ENCODE measurements around the gene PRORP. TPM values are rescaled to one million over a fixed set of nuclear protein-coding genes. Genes with fewer than 3 reads are reported as not detected.

PRORP gene
- total RNA-seq, 1 experiment from 2014 or later, result 30.5 TPM

DNA sequence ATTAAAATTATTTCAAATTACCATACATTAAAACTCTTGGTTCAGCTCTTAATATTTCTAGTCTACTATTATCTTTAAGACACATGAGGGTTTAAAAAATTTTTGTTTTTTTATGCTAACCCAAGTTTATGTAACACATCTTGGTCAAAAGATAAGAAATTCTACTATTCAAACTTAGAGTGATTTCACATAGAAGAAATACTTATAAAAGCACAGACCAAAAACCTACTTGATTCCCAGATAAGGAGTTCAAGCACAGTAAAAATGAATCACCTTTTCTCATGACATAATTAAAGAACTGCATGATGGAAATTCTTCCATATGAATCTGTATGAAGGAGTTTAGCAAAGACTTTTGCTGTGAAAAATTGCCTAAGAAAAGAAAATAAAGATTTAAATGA is 14.5 kb upstream of the PRORP start:
- no TSS peak for BruUV-seq (replicated peaks)
- Mint-ChIP-seq H3K27me3 (ENCODE audit: insufficient read depth, unreplicated experiment) (no peaks in the 10 kb centered on the region), H3K4me3 (ENCODE audit: unreplicated experiment) (no peak overlapping the region), H3K36me3 (ENCODE audit: insufficient read depth, unreplicated experiment) (peaks cover 64% of the 10 kb centered on the region), H3K9me3 (ENCODE audit: unreplicated experiment) (no peaks in the 10 kb centered on the region), H3K4me1 (ENCODE audit: insufficient read depth, unreplicated experiment) (no peaks in the 10 kb centered on the region), H3K27ac (ENCODE audit: low read depth, unreplicated experiment) (no peak overlapping the region)
- ChIA-PET POLR2A (interaction anchor here (1.2 to 1.3 kb wide), 2 partner anchors 62 to 125 kb away, joined by 3 to 5 read pairs; partner anchors contain the start of genes FAM177A1 and SRP54), CTCF (interaction anchor here (0.7 to 1.4 kb wide), 3 partner anchors 11 to 306 kb away, joined by 3 to 4 read pairs (median 3); no protein-coding TSS in a partner anchor)
- TF ChIP-seq, protein P1, sequence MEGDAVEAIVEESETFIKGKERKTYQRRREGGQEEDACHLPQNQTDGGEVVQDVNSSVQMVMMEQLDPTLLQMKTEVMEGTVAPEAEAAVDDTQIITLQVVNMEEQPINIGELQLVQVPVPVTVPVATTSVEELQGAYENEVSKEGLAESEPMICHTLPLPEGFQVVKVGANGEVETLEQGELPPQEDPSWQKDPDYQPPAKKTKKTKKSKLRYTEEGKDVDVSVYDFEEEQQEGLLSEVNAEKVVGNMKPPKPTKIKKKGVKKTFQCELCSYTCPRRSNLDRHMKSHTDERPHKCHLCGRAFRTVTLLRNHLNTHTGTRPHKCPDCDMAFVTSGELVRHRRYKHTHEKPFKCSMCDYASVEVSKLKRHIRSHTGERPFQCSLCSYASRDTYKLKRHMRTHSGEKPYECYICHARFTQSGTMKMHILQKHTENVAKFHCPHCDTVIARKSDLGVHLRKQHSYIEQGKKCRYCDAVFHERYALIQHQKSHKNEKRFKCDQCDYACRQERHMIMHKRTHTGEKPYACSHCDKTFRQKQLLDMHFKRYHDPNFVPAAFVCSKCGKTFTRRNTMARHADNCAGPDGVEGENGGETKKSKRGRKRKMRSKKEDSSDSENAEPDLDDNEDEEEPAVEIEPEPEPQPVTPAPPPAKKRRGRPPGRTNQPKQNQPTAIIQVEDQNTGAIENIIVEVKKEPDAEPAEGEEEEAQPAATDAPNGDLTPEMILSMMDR (IDR thresholded peaks at IDR 0.05; ENCODE audit: unreplicated experiment), result no peak
- intact Hi-C loops (cut with micrococcal nuclease), result no loop called here
- no peak for DNase-seq (ENCODE audit: unreplicated experiment)

DNA sequence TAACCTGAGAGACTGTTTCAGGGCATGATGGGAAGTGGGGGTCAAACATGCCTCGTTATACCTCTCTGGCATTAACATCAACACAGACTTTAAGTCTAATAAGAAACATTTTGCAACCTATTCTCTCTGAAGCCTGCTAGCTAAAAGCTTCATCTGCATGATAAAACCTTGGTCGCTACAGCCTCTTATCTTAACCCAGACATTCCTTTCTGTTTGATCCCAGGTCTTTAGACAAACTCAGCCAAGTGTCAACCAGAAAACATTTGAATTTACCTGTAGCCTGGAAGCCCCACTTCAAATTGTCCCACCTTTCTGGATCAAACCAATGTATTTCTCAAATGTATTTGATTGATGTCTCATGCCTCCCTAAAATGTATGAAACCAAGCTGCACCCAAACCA is 9.7 kb upstream of the PRORP start:
- H3K27ac Mint-ChIP-seq (ENCODE audit: low read depth, unreplicated experiment), result peak overlapping the region; percentile 4
- ChIA-PET CTCF (interaction anchor here (0.7 kb wide), 1 partner anchor 312 kb away, joined by 4 read pairs; no protein-coding TSS in a partner anchor), POLR2A (interaction anchor here (3.0 kb wide), 1 partner anchor 9 kb away, joined by 10 read pairs; the partner anchor contains the start of genes PPP2R3C and PRORP)
- intact Hi-C loops (cut with micrococcal nuclease), result no loop called here
- H3K27me3 Mint-ChIP-seq (ENCODE audit: insufficient read depth, unreplicated experiment), result no peaks in the 10 kb centered on the region
- no peak for DNase-seq (ENCODE audit: unreplicated experiment)
- no peak overlapping the region for H3K4me3 Mint-ChIP-seq (ENCODE audit: unreplicated experiment)
- peaks cover 7% of the 10 kb centered on the region for H3K4me1 Mint-ChIP-seq (ENCODE audit: insufficient read depth, unreplicated experiment)
- peaks cover 64% of the 10 kb centered on the region for H3K36me3 Mint-ChIP-seq (ENCODE audit: insufficient read depth, unreplicated experiment)
- no peaks in the 10 kb centered on the region for H3K9me3 Mint-ChIP-seq (ENCODE audit: unreplicated experiment)
- no TSS peak for BruUV-seq (replicated peaks)
- TF ChIP-seq, protein P1 (IDR thresholded peaks at IDR 0.05; ENCODE audit: unreplicated experiment), result no peak

DNA sequence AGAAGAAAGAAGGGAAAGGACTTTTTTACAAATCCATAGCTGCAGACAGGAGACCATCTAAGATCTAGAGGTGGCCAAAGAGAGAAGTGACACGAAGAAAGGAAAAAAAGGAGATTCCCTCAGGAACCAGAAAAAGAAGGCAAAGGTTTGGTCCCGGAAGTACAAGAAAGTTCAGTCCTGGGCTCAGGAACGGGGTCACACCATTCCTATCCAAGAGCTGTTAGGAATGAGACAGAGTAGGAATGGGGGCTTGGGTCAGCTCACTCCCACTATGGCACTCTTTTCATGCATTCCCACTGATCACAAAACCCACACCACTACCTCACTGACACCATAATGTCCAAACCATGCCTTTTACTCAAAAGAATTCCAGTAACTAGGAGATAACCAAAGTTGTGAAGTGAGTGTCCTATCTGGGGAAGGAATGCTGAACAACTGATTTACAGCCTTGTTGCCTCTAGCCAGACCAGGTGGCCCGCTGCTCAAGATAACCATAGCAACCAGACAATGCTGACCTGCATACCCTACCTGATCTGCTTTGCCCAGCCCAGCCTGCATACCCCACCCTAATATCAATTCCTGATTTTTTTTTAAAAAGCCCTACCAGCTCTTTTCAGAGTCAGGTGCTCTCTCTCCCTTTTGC is 8.9 kb upstream of the PRORP start:
- Mint-ChIP-seq H3K36me3 (ENCODE audit: insufficient read depth, unreplicated experiment) (peaks cover 58% of the 10 kb centered on the region), H3K9me3 (ENCODE audit: unreplicated experiment) (no peaks in the 10 kb centered on the region), H3K27ac (ENCODE audit: low read depth, unreplicated experiment) (peak overlapping the region; percentile 4), H3K4me1 (ENCODE audit: insufficient read depth, unreplicated experiment) (peaks cover 7% of the 10 kb centered on the region), H3K4me3 (ENCODE audit: unreplicated experiment) (no peak overlapping the region), H3K27me3 (ENCODE audit: insufficient read depth, unreplicated experiment) (no peaks in the 10 kb centered on the region)
- DNase-seq (ENCODE audit: unreplicated experiment), result no peak
- intact Hi-C loops (cut with micrococcal nuclease), result no loop called here
- no TSS peak for BruUV-seq (replicated peaks)
- TF ChIP-seq, protein P1 (IDR thresholded peaks at IDR 0.05; ENCODE audit: unreplicated experiment), result no peak
- ChIA-PET CTCF (interaction anchor here (0.7 kb wide), 1 partner anchor 311 kb away, joined by 4 read pairs; no protein-coding TSS in a partner anchor), POLR2A (interaction anchor here (3.0 kb wide), 1 partner anchor 8 kb away, joined by 10 read pairs; the partner anchor contains the start of genes PPP2R3C and PRORP)

DNA sequence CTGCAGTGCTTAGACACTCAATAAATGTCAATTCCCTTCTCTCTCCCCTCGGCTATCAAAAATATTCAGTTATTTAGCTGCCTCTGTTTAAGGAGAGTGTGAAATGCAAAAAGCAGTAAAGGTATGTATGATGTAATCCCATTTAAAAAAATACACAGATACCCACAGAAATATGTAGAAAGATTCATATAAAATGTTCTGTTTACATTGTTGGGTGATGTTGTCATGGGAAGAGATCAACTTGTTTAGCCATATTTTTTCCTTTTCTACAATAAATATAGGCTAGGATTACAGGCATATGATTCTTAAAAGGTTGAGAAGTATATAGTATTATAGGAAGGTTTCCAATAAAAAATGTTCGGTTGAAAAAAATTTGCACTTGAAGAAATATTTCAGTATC is 8.3 kb upstream of the PRORP start:
- POLR2A ChIA-PET, result interaction anchor here (0.8 kb wide), 1 partner anchor 436 kb away, joined by 3 read pairs; no protein-coding TSS in a partner anchor
- no peaks in the 10 kb centered on the region for H3K9me3 Mint-ChIP-seq (ENCODE audit: unreplicated experiment)
- peaks cover 7% of the 10 kb centered on the region for H3K4me1 Mint-ChIP-seq (ENCODE audit: insufficient read depth, unreplicated experiment)
- intact Hi-C loops (cut with micrococcal nuclease), result no loop called here
- H3K27ac Mint-ChIP-seq (ENCODE audit: low read depth, unreplicated experiment), result no peak overlapping the region
- no peaks in the 10 kb centered on the region for H3K27me3 Mint-ChIP-seq (ENCODE audit: insufficient read depth, unreplicated experiment)
- BruUV-seq (replicated peaks), result no TSS peak
- TF ChIP-seq, protein P1 (IDR thresholded peaks at IDR 0.05; ENCODE audit: unreplicated experiment), result no peak
- no peak for DNase-seq (ENCODE audit: unreplicated experiment)
- CTCF ChIA-PET, result no interaction called here
- H3K4me3 Mint-ChIP-seq (ENCODE audit: unreplicated experiment), result no peak overlapping the region
- H3K36me3 Mint-ChIP-seq (ENCODE audit: insufficient read depth, unreplicated experiment), result peaks cover 58% of the 10 kb centered on the region

All from MCF 10A (cell line).